ENCODE data around the gene KLK10. TPM values are rescaled to one million over a fixed set of nuclear protein-coding genes. Genes with fewer than 3 reads are reported as not detected.

KLK10 gene
- polyA plus RNA-seq, 1 of the 3 experiments (the other 2 are of a cell fraction), result not detected

DNA sequence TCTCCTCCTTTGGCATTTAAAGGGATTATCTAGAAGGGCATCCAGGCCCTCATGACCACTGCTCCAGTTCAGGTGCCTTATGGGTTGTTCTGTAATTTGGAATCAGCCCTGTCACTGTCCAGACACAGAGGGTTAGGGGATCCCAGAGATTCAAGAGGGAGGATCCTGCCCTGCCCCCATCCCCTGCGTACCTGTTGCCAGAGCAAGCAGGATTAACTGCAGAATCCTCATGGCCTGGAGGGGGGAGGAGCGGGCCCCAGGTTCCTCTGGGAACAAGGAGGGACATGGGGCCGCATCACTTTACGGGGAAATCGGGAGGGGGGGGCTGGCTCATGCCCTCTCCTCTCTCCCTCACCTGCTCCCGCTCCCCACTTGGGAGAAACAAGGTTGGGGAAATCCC lies 5.9 kb upstream of the KLK10 start:
- Histone ChIP-seq H3K27me3 (ENCODE audit: insufficient read depth) (peaks cover 79% of the 10 kb centered on the region), H4K20me1 (ENCODE audit: insufficient read depth) (no peaks in the 10 kb centered on the region), H3K9me3 (no peaks in the 10 kb centered on the region), H3K4me3 (ENCODE audit: low read depth in 2 of 2, low read length in 1 of 2) (no peak overlapping the region), H3K79me2 (ENCODE audit: insufficient read depth) (no peaks in the 10 kb centered on the region), H3K36me3 (replicated peaks in 1 of 2; ENCODE audit: control insufficient read depth in 1 of 2, insufficient read depth in 2 of 2, low read length in 1 of 2) (no peaks in the 10 kb centered on the region), H2AFZ (ENCODE audit: low read depth) (no peak overlapping the region), H3K27ac (ENCODE audit: low read depth in 2 of 2, low read length in 1 of 2) (no peak overlapping the region), H3F3A (replicated peaks; ENCODE audit: insufficient read depth) (no peaks in the 10 kb centered on the region), H3K4me1 (ENCODE audit: control insufficient read depth in 1 of 2, insufficient read depth in 2 of 2, low read depth in 1 of 2, low read length in 1 of 2) (no peaks in the 10 kb centered on the region), H3K9me2 (no peaks in the 10 kb centered on the region), H3K9ac (no peak overlapping the region), H3K4me2 (no peak overlapping the region)
- ChIA-PET CTCF (no interaction called here), POLR2A (no interaction called here)
- WGBS (ENCODE audit: low lambda C conversion rate), result 16% methylated on average over 6 of the region's 6 CpGs
- DNase-seq, result peak; percentile 10
- no peak for TF ChIP-seq NFIC (IDR thresholded peaks at IDR 0.05; ENCODE audit: borderline replicate concordance)
- TF ChIP-seq, protein P1, sequence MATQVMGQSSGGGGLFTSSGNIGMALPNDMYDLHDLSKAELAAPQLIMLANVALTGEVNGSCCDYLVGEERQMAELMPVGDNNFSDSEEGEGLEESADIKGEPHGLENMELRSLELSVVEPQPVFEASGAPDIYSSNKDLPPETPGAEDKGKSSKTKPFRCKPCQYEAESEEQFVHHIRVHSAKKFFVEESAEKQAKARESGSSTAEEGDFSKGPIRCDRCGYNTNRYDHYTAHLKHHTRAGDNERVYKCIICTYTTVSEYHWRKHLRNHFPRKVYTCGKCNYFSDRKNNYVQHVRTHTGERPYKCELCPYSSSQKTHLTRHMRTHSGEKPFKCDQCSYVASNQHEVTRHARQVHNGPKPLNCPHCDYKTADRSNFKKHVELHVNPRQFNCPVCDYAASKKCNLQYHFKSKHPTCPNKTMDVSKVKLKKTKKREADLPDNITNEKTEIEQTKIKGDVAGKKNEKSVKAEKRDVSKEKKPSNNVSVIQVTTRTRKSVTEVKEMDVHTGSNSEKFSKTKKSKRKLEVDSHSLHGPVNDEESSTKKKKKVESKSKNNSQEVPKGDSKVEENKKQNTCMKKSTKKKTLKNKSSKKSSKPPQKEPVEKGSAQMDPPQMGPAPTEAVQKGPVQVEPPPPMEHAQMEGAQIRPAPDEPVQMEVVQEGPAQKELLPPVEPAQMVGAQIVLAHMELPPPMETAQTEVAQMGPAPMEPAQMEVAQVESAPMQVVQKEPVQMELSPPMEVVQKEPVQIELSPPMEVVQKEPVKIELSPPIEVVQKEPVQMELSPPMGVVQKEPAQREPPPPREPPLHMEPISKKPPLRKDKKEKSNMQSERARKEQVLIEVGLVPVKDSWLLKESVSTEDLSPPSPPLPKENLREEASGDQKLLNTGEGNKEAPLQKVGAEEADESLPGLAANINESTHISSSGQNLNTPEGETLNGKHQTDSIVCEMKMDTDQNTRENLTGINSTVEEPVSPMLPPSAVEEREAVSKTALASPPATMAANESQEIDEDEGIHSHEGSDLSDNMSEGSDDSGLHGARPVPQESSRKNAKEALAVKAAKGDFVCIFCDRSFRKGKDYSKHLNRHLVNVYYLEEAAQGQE (IDR thresholded peaks at IDR 0.05; ENCODE audit: low read depth, low read length), result no peak
- no peak for TF ChIP-seq JUND (IDR thresholded peaks at IDR 0.05)
- no peak for TF ChIP-seq CHD2 (IDR thresholded peaks at IDR 0.05; ENCODE audit: low read length, partially characterized antibody)
- TF ChIP-seq FOXM1 (IDR thresholded peaks at IDR 0.05; ENCODE audit: low read depth), result no peak
- TF ChIP-seq SIN3A (IDR thresholded peaks at IDR 0.05; ENCODE audit: borderline replicate concordance, low read depth, low read length), result no peak

DNA sequence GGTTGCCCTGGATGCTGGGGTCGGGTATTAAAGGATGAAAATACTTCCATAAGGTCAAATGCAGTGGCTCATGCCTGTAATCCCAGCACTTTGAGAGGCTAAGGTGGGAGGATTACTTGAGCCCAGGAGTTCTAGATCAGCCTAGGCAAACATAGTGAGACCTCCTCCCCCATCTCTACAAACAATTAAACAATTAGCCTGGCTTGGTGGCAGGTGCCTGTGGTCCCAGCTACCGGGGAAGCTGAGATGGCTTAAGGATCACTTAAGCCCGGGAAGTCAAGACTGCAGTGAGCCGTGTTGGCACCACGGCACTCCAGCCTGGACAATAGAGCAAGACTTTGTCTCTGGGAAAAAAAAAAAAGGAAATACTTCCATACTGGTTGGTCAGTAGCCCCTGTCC lies 5.4 kb upstream of the KLK10 start:
- Histone ChIP-seq H3K9ac (no peak overlapping the region), H3K27ac (ENCODE audit: low read depth in 2 of 2, low read length in 1 of 2) (no peak overlapping the region), H3K79me2 (ENCODE audit: insufficient read depth) (no peaks in the 10 kb centered on the region), H3K4me1 (ENCODE audit: control insufficient read depth in 1 of 2, insufficient read depth in 2 of 2, low read depth in 1 of 2, low read length in 1 of 2) (no peaks in the 10 kb centered on the region), H2AFZ (ENCODE audit: low read depth) (no peak overlapping the region), H3K9me3 (no peaks in the 10 kb centered on the region), H3K9me2 (no peaks in the 10 kb centered on the region), H3K4me3 (ENCODE audit: low read depth in 2 of 2, low read length in 1 of 2) (no peak overlapping the region), H4K20me1 (ENCODE audit: insufficient read depth) (no peaks in the 10 kb centered on the region), H3F3A (replicated peaks; ENCODE audit: insufficient read depth) (no peaks in the 10 kb centered on the region), H3K4me2 (no peak overlapping the region), H3K36me3 (replicated peaks in 1 of 2; ENCODE audit: control insufficient read depth in 1 of 2, insufficient read depth in 2 of 2, low read length in 1 of 2) (no peaks in the 10 kb centered on the region), H3K27me3 (ENCODE audit: insufficient read depth) (peaks cover 84% of the 10 kb centered on the region)
- ChIA-PET CTCF (no interaction called here), POLR2A (no interaction called here)
- TF ChIP-seq GATA2 (CRISPR knock-in tag; IDR thresholded peaks at IDR 0.05) (no peak), JUND (IDR thresholded peaks at IDR 0.05) (no peak), CHD2 (IDR thresholded peaks at IDR 0.05; ENCODE audit: low read length, partially characterized antibody) (no peak), POLR2AphosphoS5 (IDR thresholded peaks at IDR 0.05; ENCODE audit: low read depth, low read length) (no peak)
- TF ChIP-seq, protein P2, sequence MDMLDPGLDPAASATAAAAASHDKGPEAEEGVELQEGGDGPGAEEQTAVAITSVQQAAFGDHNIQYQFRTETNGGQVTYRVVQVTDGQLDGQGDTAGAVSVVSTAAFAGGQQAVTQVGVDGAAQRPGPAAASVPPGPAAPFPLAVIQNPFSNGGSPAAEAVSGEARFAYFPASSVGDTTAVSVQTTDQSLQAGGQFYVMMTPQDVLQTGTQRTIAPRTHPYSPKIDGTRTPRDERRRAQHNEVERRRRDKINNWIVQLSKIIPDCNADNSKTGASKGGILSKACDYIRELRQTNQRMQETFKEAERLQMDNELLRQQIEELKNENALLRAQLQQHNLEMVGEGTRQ (IDR thresholded peaks at IDR 0.05; ENCODE audit: borderline replicate concordance, low read depth, low read length), result no peak
- TF ChIP-seq, protein P3, sequence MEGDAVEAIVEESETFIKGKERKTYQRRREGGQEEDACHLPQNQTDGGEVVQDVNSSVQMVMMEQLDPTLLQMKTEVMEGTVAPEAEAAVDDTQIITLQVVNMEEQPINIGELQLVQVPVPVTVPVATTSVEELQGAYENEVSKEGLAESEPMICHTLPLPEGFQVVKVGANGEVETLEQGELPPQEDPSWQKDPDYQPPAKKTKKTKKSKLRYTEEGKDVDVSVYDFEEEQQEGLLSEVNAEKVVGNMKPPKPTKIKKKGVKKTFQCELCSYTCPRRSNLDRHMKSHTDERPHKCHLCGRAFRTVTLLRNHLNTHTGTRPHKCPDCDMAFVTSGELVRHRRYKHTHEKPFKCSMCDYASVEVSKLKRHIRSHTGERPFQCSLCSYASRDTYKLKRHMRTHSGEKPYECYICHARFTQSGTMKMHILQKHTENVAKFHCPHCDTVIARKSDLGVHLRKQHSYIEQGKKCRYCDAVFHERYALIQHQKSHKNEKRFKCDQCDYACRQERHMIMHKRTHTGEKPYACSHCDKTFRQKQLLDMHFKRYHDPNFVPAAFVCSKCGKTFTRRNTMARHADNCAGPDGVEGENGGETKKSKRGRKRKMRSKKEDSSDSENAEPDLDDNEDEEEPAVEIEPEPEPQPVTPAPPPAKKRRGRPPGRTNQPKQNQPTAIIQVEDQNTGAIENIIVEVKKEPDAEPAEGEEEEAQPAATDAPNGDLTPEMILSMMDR (IDR thresholded peaks at IDR 0.05), result no peak
- TF ChIP-seq, protein P4, sequence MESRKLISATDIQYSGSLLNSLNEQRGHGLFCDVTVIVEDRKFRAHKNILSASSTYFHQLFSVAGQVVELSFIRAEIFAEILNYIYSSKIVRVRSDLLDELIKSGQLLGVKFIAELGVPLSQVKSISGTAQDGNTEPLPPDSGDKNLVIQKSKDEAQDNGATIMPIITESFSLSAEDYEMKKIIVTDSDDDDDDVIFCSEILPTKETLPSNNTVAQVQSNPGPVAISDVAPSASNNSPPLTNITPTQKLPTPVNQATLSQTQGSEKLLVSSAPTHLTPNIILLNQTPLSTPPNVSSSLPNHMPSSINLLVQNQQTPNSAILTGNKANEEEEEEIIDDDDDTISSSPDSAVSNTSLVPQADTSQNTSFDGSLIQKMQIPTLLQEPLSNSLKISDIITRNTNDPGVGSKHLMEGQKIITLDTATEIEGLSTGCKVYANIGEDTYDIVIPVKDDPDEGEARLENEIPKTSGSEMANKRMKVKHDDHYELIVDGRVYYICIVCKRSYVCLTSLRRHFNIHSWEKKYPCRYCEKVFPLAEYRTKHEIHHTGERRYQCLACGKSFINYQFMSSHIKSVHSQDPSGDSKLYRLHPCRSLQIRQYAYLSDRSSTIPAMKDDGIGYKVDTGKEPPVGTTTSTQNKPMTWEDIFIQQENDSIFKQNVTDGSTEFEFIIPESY (IDR thresholded peaks at IDR 0.05; ENCODE audit: borderline replicate concordance, low read depth), result no peak
- 2% methylated on average over 5 of the region's 5 CpGs for WGBS (ENCODE audit: low lambda C conversion rate)
- DNase-seq, result no peak
